Tibial nerve (tissue), 4 donors: ENCODE data around the gene HTRA1. TPM values are rescaled to one million over a fixed set of nuclear protein-coding genes. Genes with fewer than 3 reads are reported as not detected.

Experiments
- DNase-seq, 2 donors: peaks; one replicate each; pipeline ENCODE4 v3.0.0-alpha.2; 2019; ENCODE audit warnings: low spot score in 2 of 2
- H3K27ac ChIP-seq, 4 donors: fragments of 200-600 bp; sonication (generic) in 3 of 4; one replicate each; pipeline ENCODE4 v1.5.1; 2017 to 2019; ENCODE audit warnings: mild to moderate bottlenecking in 1 of 4
- H3K27me3 ChIP-seq, 2 donors: fragments of 200-600 bp; sonication (generic) in 1 of 2; one replicate each; pipeline versions ENCODE4 v1.5.1 to v1.6.0; 2017 to 2019
- H3K36me3 ChIP-seq, 3 donors: fragments of 200-600 bp; sonication (generic); one replicate each; pipeline ENCODE4 v1.5.1; 2018 to 2019
- H3K4me1 ChIP-seq, 4 donors: fragments of 200-600 bp; sonication (generic) in 3 of 4; one replicate each; pipeline ENCODE4 v1.5.1; 2017 to 2019
- H3K4me3 ChIP-seq, 4 donors: fragments of 200-600 bp; sonication (generic) in 3 of 4; one replicate each; pipeline ENCODE4 v1.5.1; 2017 to 2019; ENCODE audit warnings: mild to moderate bottlenecking in 1 of 4, moderate library complexity in 1 of 4
- H3K9me3 ChIP-seq, 4 donors: fragments of 200-600 bp; sonication (generic) in 3 of 4; one replicate each; pipeline ENCODE4 v1.5.1; 2017 to 2019
- CTCF ChIP-seq, 5 experiments: fragments of 200-600 bp in 3 of 5; fragments of 450-650 bp in 2 of 5; sonication (generic) in 3 of 5; IDR thresholded peaks; one replicate each; pipeline ENCODE4 v1.5.1; 2016 to 2019; ENCODE audit warnings: antibody characterized with exemption in 5 of 5, mild to moderate bottlenecking in 3 of 5, moderate library complexity in 2 of 5
- EP300 ChIP-seq, 2 donors: sonication (generic); formaldehyde crosslinking; IDR thresholded peaks; one replicate each; pipeline ENCODE4 v1.6.1; 2017; ENCODE audit warnings: antibody characterized with exemption in 2 of 2, mild to moderate bottlenecking in 1 of 2
- POLR2A ChIP-seq, 2 donors: fragments of 450-650 bp; IDR thresholded peaks; one replicate each; pipeline ENCODE4 v1.6.1; 2017; ENCODE audit warnings: antibody characterized with exemption in 2 of 2, mild to moderate bottlenecking in 2 of 2, moderate library complexity in 2 of 2
- WGBS, 2 donors: methylation state at CpG; one replicate each; pipeline ENCODE4 v1.1.5; 2018; 5-methylcytosine and 5-hydroxymethylcytosine counted together
- total RNA-seq, 4 donors: library from RNA; depleted of rRNA; stranded (reverse); fragments of >200 nt; gene quantifications; one replicate each; pipeline ENCODE4 v1.1.0, GENCODE V29; 2016

The HTRA1 gene
- total RNA-seq, 4 donors from 2014 or later: 128 to 183 (median 173) TPM

- H3K36me3 ChIP-seq: no peaks in the 10 kb centered on the region
- no peaks in the 10 kb centered on the region for H3K27me3 ChIP-seq
- H3K4me1 ChIP-seq: peaks cover 0 to 11% (median 0%) of the 10 kb centered on the region in 4 donors
- no peaks in the 10 kb centered on the region for H3K9me3 ChIP-seq
- no peak for DNase-seq
- TF ChIP-seq CTCF (IDR thresholded peaks at IDR 0.05) (no peak), EP300 (IDR thresholded peaks at IDR 0.05) (no peak), POLR2A (IDR thresholded peaks at IDR 0.05) (no peak)
- WGBS, 2 donors: 69 to 76% methylated on average over 3 of the region's 3 CpGs
- no peak overlapping the region for H3K27ac ChIP-seq
- no peak overlapping the region for H3K4me3 ChIP-seq
These were observed 7.3 kb upstream of the HTRA1 start for GRCh38 chr10:122454071-122454470.

DNA sequence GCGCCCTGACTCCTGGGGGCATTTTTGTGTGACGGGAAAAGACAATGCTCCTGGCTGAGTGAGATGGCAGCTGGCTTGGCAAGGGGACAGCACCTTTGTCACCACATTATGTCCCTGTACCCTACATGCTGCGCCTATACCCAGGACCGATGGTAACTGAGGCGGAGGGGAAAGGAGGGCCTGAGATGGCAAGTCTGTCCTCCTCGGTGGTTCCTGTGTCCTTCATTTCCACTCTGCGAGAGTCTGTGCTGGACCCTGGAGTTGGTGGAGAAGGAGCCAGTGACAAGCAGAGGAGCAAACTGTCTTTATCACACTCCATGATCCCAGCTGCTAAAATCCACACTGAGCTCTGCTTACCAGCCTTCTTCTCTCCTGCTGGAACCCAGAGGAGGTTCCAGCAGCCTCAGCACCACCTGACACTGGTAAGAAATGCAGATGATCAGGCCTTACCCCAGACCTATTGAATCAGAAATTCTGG, 6.7 kb upstream of the HTRA1 start, which contains the start of gene ARMS2:
Gene ARMS2, plus strand, starts transcription at position 51 of the 478 bp plus-strand sequence. Its CDS starts 75 bp downstream, at position 126.
- 86 to 92% methylated on average over 7 of the region's 7 CpGs for WGBS, 2 donors
- DNase-seq: no peak
- Histone ChIP-seq H3K36me3 (no peaks in the 10 kb centered on the region), H3K27ac (no peak within 1 kb of the TSS), H3K27me3 (no peaks in the 10 kb centered on the region), H3K4me3 (no peak within 1 kb of the TSS), H3K4me1 (peaks cover 0 to 14% (median 0%) of the 10 kb centered on the region in 4 donors), H3K9me3 (no peaks in the 10 kb centered on the region)
- TF ChIP-seq POLR2A (IDR thresholded peaks at IDR 0.05) (no peak), CTCF (IDR thresholded peaks at IDR 0.05) (no peak), EP300 (IDR thresholded peaks at IDR 0.05) (no peak)

DNA sequence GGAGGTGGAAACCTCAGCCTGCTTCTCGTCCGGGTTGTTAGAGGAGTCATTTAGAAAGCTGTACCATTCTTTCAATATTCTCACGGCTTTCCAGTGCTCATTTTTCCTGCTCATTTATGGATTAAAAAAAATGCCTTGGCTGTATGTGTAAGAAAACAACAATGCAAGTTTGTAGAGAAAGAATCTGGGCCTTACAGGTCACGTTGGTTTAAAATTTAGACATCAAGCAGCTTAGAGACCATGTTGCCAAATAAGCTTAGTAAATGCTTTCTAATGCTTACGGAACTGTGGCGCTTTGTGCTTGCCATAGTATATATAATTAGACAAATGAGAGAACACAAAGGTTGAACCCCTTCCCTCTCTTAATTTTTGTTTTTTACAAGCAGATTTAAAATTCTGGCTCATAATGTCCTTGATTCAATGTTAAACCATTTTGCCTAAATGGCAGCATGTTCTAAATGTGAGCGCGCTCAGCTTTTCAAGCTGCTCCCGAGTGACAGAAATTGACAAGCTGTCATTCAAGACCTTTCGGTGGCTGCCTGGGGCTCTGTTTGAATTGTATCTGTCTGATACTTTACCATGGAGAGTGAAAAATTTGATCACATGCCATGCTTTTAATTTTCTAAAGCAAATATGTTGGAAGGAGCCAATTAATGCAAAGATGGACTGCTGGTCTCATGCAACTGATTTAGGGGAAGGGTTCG, 5.8 kb upstream of the HTRA1 start:
- no peak overlapping the region for H3K4me3 ChIP-seq
- DNase-seq: no peak
- 80 to 87% methylated on average over 11 of the region's 11 CpGs for WGBS, 2 donors
- H3K27ac ChIP-seq: no peak overlapping the region
- no peaks in the 10 kb centered on the region for H3K27me3 ChIP-seq
- TF ChIP-seq CTCF (IDR thresholded peaks at IDR 0.05) (no peak), EP300 (IDR thresholded peaks at IDR 0.05) (no peak), POLR2A (IDR thresholded peaks at IDR 0.05) (no peak)
- no peaks in the 10 kb centered on the region for H3K9me3 ChIP-seq
- H3K4me1 ChIP-seq: peaks cover 0 to 22% (median 5%) of the 10 kb centered on the region in 4 donors
- no peaks in the 10 kb centered on the region for H3K36me3 ChIP-seq

DNA sequence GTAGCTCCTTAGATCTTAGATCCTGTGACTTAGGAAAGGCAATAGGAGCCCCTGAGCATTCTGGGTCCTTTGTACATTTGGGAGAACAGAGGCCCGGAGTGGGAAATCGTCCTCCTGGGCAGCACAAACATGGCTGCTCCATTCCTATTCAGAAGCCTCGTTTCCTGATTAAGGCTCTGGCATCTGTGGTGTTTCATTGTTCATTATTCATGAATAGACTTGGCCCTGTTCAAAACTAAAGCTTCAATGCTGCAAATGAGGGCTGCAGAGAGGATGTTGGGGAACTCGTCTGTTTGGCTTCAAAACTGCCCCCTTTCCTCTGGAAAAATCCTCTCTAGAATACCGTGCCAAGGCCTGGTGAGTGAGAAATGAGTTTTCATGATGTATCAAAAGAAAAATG, 3.4 kb upstream of the HTRA1 start:
- peak overlapping the region in 2 of 4 donors; percentile 18 to 67 for H3K27ac ChIP-seq
- no peak overlapping the region for H3K4me3 ChIP-seq
- no peak for DNase-seq
- TF ChIP-seq CTCF (IDR thresholded peaks at IDR 0.05): no peak
- no peak for TF ChIP-seq POLR2A (IDR thresholded peaks at IDR 0.05)
- no peak for TF ChIP-seq EP300 (IDR thresholded peaks at IDR 0.05)
- no peaks in the 10 kb centered on the region for H3K9me3 ChIP-seq
- 40 to 52% methylated on average over 5 of the region's 5 CpGs for WGBS, 2 donors
- no peaks in the 10 kb centered on the region for H3K36me3 ChIP-seq
- peaks cover 0 to 29% (median 10%) of the 10 kb centered on the region in 4 donors for H3K4me1 ChIP-seq
- H3K27me3 ChIP-seq: no peaks in the 10 kb centered on the region

DNA sequence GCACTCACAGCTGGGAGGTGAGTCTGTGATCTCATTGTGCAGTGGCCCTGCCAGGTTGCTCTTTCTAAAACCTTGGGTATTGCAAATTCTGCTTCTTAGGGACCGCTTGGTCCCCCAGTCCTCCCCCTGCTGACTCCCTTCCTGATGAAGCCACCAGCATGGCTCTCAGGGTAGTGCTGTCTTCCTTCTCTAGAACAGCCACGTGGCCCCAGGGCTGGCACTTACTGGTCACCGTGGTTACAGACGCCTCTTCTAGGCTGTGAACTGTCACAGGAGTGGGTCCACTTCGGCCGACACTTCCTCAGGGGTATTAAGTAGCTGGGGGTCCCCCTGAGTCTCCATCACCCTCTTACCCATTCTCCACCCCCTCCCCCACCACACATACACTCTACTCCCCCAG, 2.7 kb upstream of the HTRA1 start:
- Histone ChIP-seq H3K36me3 (no peaks in the 10 kb centered on the region), H3K27ac (no peak overlapping the region), H3K4me3 (no peak overlapping the region), H3K4me1 (peaks cover 0 to 36% (median 12%) of the 10 kb centered on the region in 4 donors), H3K27me3 (no peaks in the 10 kb centered on the region), H3K9me3 (no peaks in the 10 kb centered on the region)
- WGBS, 2 donors: 78 to 83% methylated on average over 6 of the region's 6 CpGs
- DNase-seq: no peak
- no peak for TF ChIP-seq CTCF (IDR thresholded peaks at IDR 0.05)
- TF ChIP-seq EP300 (IDR thresholded peaks at IDR 0.05): no peak
- TF ChIP-seq POLR2A (IDR thresholded peaks at IDR 0.05): no peak
